HG02981 (cell line): ENCODE results near the gene PFN2.
"Not testable (repeated sequence)": the region's sequence is repeated elsewhere in the genome, so short reads cannot be mapped to it uniquely, and the experiment has no call there.

Experiments used
- ATAC-seq: cut with Tn5 transposase; IDR thresholded peaks from one replicate; pipeline ENCODE4 v1.9.1; 2021; ENCODE audit warnings: mild to moderate bottlenecking, moderate library complexity; ENCODE audit not compliant: unreplicated experiment

The PFN2 gene

DNA sequence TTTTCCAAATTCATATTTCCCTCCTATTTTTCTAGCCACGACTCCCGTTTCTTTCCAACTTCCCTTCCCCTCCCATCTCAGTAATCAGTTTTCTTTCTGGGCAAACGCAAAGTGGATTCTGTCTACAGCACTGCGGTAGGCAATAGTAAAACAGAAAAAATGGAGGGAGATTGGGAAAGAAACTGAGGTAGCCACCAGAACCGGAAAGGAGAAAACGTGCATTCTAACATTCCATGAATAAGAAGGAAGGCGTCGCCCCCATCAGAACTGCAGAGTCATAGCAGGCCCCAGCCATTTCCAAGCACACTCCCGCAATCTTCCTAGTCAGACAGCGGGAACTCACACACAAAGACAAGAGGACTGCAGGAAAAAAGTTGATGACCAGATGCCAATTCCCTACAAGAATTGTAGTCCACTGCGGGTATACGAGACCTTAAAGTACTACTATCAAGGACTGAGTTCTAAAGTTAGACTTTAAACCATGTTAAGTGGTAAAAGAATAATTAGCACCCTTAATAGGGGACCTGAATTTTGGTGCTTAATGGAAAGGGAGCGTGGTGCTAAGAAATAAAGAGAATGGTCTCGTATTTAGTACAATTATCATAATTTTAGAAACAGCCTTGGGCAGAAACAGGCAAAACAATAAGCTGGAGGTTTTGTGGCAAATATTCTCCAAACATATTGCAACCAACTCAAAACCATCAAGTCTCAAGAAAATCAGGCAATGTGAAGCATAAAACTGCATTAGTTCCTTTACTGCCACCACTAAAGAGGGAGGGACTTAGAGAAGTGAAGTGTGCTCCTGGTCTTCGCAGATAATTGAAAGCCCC, 1.4 kb downstream of the PFN2 start:
- ATAC-seq, result no peak

DNA sequence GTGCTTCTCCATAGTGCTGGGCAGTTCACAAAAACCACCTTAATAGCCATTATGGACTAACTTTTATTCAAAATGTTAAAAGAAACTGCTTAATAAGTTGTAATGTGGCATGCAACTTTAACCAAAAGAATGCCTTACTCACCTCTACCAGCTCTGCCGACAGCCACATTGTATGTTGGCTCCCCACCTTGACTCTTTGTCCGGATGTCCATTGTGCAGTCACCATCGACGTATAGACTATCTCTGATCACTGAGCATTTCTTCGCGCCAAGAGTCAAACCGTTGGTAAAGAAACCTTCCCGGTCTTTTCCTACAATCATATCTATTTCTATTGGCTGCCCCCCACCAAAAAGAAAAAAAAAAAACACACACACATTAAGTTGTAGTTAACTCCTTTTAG, 2.5 kb downstream of the PFN2 start:
- no peak for ATAC-seq

DNA sequence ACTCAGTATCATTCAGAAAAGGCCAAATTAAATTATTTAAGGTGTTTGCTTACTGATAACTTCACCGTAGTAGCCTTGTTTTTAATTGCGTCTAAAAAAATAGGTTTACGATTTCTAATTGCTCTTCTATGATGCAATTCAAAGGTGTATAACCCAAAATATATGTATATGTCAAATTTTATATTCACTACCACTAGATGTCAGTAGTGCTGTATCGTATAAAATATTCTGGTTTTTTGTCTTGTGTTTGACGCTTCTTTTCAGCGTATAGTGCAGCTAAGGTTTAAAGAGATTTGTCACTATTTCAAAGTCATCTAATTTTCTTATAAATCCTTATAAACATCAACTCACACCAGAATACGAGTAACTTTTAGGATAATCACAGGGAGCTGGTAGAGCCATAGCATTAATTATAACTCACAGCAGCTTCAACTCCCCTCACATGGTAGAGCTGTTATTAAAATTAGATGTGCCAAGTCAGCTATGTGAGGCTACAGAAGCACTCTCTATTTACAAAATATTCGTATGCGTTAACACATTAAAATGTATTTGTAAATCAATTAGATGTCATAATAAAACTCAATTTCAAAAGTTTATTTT, 3.5 kb downstream of the PFN2 start:
- ATAC-seq, result no peak

DNA sequence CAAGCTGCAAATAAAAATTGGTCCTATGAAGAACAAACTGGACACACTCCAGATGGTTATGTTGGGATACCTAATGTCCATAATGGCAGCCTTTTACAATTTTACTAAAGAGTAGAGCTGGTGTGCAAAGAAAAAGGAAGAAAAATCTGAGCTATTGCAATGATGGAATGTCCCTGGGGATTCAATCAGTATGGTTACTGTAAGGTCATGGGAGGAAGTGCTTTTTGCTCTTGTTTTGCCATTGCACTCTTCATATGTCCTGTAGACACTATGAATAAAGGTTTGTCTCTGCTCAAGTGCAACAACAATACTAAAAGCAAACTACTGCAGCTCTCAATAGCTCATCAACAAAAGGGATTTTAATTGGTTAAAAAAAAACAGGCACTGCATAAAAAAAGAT, 5.4 kb downstream of the PFN2 start:
- no peak for ATAC-seq

DNA sequence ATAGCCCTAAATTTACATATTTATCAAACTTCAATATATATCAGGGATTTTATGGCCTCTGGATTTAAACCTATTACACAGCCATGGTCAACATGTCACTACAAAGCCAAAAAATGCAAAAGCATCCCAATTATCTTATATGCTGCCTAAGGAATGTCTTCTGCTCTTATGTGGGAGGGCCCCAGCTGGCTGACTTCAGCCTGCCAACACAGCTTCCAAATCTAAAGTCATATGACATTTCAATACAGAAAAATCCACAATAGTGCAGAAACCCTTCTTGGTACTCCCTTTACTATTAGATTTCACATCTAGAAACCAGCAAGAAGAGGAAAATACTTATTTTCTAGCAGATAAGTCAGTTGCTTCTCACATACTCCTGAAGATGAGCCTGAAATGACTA, 6.4 kb downstream of the PFN2 start:
- no peak for ATAC-seq

DNA sequence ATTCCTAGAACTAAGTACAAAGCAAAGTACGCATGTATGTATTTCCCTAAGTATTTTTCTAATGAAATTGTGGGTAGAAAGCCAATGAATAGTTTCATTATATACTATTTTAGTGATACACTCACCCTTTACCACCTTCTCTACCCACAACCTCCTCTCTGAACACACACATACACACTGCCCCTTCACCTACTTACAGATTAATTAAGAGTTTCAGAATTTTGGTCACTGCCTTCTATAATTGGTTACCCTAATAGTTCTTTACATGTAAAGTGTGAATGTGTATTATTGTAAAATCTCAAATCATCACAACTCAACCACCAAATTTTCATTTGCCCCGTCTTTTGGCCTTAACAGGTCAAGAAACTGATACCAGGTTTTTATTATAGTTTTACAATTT, 7.2 kb downstream of the PFN2 start:
- no peak for ATAC-seq

DNA sequence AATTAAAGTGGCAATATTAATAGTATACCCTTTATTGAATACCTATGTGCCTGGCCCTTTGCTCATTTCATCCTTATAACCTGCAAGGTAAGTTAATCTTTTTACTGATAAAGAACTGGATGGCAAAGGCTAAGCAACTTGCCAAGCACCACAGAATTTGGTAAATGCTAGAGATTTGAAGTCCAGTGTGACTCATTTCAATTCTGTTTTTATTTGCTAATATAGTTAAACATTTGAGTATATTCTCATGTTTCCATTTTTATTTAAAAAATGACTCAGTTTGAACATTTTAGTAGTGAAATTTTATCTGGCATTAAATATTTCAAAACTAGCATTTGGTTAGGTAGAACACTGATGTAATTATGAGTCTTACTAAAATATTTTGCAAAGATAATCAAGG, 11.3 kb downstream of the PFN2 start:
- no peak for ATAC-seq

DNA sequence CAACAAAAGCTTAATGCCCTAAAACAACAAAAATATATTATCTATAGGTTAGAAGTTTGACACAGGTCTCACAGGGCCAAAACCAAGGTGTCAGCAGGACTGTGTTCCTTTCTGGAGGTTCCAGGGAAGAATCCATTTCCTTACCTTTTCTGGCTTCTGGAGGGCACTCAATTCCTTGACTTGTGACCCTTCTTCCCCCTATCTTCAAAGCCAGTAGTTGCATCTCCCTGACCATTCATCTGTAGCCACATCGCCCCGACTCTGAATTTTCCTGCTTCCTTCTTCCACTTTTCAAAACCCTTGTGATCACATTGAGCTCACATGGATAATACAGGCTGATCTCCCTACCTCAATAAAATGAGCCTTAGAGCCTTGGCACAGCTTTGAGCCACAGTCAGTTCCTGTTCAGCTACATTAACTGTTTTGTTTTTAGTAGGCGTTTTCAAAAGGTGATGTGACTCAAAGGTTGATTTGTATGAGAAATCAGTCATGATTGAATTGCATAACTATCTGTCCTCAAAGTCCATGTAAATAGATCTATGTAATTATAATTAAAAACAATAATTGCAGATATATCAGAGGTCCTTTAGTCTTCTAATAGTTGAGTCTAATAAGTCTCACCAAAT, 12.4 kb downstream of the PFN2 start:
- no peak for ATAC-seq

DNA sequence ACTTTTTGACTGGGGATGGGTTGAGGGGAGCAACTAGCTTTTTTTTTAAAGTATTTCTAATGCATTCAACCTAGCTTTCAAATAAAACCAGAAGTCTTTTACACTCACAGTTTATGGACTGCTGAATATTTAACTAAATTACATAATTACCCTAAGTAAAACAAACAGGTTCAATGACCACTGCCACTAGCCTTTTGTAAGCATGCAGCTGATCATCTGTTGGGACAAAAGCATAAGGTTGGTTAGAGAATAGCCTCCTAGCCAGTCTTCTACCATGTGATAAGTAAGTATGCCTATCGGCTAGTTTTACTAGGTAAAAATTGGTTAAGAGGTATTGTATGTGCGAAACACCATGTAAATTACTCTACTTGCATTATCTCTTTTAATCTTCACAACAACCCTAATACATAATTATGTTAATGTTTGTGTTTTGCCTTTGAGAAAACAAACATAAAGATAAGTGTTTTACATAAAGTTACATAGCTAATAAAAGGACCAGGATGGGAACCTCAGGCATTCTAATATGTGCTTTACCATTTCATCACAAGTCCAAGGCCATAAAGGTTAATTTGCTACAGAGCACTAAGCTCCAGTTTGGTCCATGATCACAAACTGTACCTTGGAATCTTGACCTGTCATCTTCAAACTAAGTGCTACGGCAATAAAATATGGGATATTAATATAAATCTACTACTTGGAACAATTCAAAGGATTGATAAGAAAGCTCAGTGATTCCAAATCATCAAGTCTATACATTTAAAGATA, 13.2 kb downstream of the PFN2 start:
- no peak for ATAC-seq

DNA sequence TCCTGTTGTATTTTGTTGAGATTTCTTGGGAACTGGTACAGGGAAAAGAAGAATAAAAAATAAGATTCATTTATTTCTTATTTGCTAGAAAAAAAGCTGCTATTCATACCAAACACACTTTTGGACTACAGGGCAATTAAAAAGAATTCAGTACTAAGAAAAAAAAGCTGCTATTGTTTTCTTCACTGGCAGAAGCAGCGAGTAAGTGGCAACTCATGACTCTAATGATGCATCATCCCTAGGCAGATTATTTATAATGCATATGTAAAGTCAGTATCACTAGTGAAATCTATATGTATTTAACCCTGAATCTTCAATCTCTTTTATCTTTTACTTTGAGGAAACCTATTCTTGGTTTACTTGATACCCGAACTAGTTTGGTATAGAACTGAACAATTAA, 15.2 kb downstream of the PFN2 start:
- no peak for ATAC-seq

DNA sequence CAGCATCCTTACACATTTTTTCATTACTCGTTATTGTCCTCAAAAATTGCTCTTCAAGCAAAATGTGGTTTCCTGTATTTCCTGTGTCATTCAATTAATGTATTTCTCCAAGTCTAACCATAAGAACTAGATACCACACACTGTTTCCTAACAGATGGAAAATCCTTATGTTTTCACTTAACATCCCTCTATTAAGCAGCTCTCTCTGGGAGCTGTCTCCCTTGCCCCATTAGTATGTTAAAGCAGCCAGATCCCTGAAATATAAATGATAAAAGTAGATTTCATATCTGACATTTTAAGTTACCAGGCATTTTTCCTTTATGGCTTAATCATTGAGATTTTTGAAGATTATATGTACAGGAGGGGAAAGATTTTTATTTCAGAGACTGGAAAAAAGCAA, 15.9 kb downstream of the PFN2 start:
- ATAC-seq, result no peak

DNA sequence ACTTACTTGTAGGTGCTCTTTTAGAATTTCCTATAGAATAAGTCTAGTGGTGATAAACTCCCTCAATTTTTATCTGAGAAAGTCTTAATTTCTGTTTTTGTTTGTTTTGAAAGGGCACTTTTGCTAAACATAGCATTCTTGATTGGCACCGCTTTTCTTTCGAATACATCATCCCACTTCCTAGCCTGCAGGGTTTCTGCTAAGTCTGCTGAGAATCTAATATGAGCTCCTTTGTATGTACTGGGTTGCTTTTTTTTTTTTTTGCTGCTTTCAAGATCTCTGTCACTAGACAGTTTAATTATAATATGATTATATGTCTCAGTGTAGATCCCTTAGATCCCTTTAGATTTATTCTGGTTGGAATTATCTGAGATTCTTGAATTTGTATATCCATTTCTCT, 21.5 kb downstream of the PFN2 start:
- no peak for ATAC-seq

DNA sequence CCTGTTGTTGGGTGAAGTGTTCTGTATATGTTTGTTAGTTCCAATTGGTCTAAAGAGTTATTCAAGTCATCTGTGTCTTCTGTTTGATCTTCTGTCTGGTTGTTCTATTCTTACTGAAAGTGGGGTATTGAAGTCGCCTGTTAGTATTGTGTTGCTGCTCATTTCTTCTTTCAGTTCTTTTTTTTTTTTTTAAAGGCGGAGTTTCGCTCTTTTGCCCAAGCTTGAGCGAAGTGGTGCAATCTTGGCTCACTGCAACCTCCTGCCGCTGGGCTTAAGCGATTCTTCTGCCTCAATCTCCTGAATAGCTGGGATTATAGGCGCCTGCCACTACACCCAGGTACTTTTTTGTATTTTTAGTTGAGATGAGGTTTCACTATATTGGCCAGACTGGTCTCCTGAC, 23.5 kb downstream of the PFN2 start:
- ATAC-seq, result no peak

DNA sequence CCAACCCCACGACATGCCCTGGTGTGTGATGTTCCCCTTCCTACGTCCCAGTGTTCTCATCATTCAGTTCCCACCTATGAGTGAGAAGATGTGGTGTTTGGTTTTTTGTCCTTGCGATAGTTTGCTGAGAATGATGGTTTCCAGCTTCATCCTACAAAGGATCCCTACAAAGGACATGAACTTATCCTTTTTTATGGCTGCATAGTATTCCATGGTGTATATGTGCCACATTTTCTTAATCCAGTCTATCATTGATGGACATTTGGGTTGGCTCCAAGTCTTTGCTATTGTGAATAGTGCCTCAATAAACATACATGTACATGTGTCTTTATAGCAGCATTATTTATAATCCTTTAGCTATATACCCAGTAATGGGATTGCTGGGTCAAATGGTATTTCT, 26.7 kb downstream of the PFN2 start:
- not testable (repeated sequence) for ATAC-seq

DNA sequence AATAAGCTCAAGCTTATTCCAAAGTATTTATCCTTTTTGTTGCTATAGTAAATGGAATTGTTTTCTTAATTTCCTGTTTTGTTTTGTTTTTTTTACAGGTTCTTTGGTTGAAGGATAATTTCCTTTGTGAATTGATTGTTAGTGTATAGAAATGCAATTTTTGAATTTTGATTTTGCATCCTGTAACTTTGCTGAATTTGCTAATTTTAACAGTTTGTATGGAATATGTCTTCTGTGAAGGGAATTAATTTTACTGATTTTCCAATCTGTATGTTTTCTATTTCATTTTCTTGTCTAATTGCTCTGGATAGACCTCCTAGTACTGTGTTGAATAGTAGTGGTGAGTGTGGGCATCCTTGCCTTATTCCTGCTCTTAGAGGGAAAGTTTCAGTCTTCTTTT, 28.3 kb downstream of the PFN2 start:
- no peak for ATAC-seq

DNA sequence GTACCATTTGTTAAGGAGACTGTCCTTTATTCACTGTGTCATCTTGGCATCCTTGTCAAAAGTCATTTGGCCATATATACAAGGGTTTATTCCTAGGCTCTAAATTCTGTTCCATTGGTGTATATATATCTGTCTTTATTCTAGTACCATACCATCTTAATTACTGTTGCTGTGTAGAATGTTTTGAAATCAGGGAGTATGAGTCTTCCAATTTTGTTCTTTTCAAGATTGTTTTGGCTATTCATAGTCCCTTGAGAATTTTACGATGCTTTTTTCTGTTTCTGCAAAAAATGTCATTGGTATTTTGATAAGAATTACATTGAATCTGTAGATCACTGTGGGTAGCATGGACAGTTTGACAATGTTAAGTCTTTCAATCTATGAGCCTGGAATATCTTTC, 28.7 kb downstream of the PFN2 start:
- ATAC-seq, result no peak

DNA sequence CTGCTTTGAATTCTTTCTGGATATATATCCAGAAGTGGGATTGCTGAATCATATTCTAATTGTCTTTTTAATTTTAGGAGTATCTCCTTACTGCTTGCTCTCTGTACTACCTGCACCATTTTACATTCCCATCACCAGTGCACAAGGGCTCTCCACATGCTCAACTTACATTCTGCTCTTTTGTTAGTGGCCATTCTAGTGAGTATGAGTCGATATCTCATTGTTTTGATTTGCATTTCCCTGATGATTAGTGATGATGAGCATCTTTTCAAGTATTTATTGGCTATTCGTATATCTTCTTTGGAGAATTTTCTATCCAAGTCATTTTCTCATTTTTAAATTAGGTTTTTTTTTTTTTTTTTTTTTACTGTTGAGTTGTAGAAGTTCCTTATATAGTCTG, 29.5 kb downstream of the PFN2 start:
- no peak for ATAC-seq

DNA sequence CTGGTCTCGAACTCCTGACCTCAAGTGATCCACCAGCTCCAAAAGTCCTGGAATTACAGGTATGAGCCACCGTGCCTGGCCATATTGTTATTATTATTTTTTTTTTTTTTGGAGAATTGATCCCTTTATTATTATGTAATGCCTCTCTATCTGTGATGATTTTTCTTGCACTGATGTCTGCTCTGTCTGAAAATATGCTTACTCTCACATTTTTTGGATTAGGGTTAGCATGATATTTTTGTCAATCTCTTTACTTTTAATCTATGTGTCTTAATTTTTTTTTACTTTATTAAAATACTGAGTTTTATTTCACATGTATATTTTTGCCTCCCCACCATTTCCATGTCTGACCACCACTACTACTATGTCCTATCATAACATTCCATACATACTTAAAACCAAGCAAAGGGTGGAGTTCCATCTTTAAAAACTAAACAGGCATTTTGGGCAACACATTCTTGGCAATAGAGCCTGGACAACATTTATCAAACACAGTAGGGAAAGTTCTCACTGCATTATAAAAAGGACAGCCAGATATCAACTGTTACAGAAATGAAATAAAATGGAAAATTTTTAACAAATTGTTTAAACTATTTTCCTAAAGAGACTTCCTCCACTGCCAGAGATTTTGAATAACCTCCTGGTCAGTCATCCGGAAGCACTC, 32.2 kb downstream of the PFN2 start:
- ATAC-seq, result not testable (repeated sequence)

DNA sequence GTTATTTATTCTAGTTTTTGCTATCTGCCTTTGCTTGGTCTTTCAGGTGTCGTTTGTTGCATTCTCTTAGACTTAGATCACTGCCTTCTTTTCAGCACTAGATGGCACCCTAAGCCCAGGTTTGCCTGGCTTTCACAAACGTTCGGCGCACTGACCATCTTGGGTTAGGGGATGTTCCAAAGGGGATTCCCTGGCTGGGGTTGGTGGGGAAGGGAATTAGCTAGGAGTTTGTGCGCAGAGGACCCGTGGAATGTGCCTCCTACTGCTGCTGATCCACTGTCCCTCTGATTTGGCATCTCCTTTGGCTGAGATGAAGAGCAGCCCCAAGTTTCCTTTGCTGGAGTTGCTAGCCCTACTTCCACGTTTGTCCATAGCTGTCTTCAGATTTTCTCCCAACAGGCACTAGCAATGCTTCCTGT, 33.9 kb downstream of the PFN2 start:
- ATAC-seq, result no peak

DNA sequence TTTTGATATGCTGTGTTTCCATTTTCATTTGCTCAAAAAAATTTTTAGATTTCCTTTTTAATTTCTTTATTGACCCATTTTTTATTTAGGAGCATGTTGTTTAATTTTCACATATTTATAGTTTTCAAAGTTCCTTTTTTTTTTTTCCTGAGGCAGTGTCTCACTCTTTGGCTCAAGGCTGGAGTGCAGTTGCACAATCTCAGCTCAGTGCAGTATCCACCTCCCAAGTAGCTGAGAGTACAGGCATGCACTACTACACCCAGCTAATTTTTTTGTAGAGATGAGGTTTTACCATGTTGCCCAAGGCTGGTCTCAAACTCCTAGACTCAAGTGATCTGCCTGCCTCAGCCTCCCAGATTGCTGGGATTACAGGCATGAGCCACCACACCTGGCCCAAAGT, 36.2 kb downstream of the PFN2 start:
- ATAC-seq, result no peak

DNA sequence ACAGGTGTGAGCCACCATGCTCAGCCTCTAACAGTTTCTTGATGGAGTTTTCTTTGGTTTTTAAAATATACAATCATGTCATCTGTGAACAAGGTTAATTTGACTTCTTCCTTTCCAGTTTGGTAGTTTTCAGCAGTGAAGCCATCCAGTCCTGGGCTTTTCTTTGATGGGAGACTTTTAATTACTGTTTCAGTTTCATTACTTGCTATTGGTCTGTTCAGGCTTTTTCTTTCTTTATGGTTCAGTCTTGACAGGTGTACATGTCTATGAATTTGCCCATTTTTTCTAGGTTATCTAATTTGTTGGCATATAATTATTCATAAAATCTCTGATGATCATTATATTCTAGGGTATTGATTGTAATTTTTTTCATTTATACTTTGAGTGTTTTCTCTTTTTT, 36.8 kb downstream of the PFN2 start:
- ATAC-seq, result no peak
